ENCODE results near the gene SLC37A1.
"Not testable (repeated sequence)": the region's sequence is repeated elsewhere in the genome, so short reads cannot be mapped to it uniquely, and the experiment has no call there.

The SLC37A1 gene

GRCh38 chr21:42467140-42467983 is 46.3 kb upstream of the SLC37A1 start:
- no peak overlapping the region for H3K27ac ChIP-seq
- no peak for TF ChIP-seq CTCF (conservative IDR thresholded peaks at IDR 0.05; ENCODE audit: low read depth)
- ChIA-PET POLR2A (ENCODE audit: low non-redundant PET) (no interaction called here), CTCF (interaction anchor here (0.6 to 1.4 kb wide), 6 partner anchors 9 to 71 kb away, joined by 3 to 8 read pairs (median 3); no protein-coding TSS in a partner anchor)
- no peak for DNase-seq (ENCODE audit: low spot score)

GRCh38 chr21:42468491-42469131 is 45.0 kb upstream of the SLC37A1 start:
- TF ChIP-seq CTCF (conservative IDR thresholded peaks at IDR 0.05; ENCODE audit: low read depth), result no peak
- no peak overlapping the region for H3K27ac ChIP-seq
- DNase-seq (ENCODE audit: low spot score), result no peak
- ChIA-PET CTCF (interaction anchor here (0.6 kb wide), 1 partner anchor 377 kb away, joined by 3 read pairs; no protein-coding TSS in a partner anchor), POLR2A (ENCODE audit: low non-redundant PET) (no interaction called here)

GRCh38 chr21:42469272-42469671 is 44.4 kb upstream of the SLC37A1 start:
- CTCF ChIA-PET, result no interaction called here
- H3K27ac ChIP-seq, result no peak overlapping the region
- DNase-seq (ENCODE audit: low spot score), result no peak
- TF ChIP-seq CTCF (conservative IDR thresholded peaks at IDR 0.05; ENCODE audit: low read depth), result no peak
- POLR2A ChIA-PET (ENCODE audit: low non-redundant PET), result no interaction called here

- DNase-seq (ENCODE audit: low spot score); H3K27ac ChIP-seq; CTCF ChIA-PET; POLR2A ChIA-PET (ENCODE audit: low non-redundant PET): not testable (repeated sequence)
Measured at GRCh38 chr21:42469726-42470125, 43.9 kb upstream of the SLC37A1 start.

- ChIA-PET CTCF (no interaction called here), POLR2A (ENCODE audit: low non-redundant PET) (no interaction called here)
- no peak for DNase-seq (ENCODE audit: low spot score)
- no peak for TF ChIP-seq CTCF (conservative IDR thresholded peaks at IDR 0.05; ENCODE audit: low read depth)
- no peak overlapping the region for H3K27ac ChIP-seq
Measured at GRCh38 chr21:42471206-42471605, 42.4 kb upstream of the SLC37A1 start.

GRCh38 chr21:42471716-42472330 is 41.8 kb upstream of the SLC37A1 start:
- H3K27ac ChIP-seq, result no peak overlapping the region
- TF ChIP-seq CTCF (conservative IDR thresholded peaks at IDR 0.05; ENCODE audit: low read depth), result no peak
- POLR2A ChIA-PET (ENCODE audit: low non-redundant PET), result interaction anchor here (0.7 kb wide), 1 partner anchor 40 kb away, joined by 4 read pairs; no protein-coding TSS in a partner anchor
- no peak for DNase-seq (ENCODE audit: low spot score)
- CTCF ChIA-PET, result interaction anchor here (0.6 kb wide), 1 partner anchor 133 kb away, joined by 3 read pairs; no protein-coding TSS in a partner anchor

All from RWPE1 (cell line).